ENCODE results near the gene JADE3. TPM values are rescaled to one million over a fixed set of nuclear protein-coding genes. Genes with fewer than 3 reads are reported as not detected.

The JADE3 gene
- total and polyA plus RNA-seq, 2 experiments from 2014 or later: 4.5 to 15.3 TPM

GRCh38 chrX:47012131-47012530, 99.9 kb downstream of the JADE3 start:
- no peak overlapping the region for H3K4me3 Mint-ChIP-seq
- no peaks in the 10 kb centered on the region for H3K27me3 Mint-ChIP-seq (ENCODE audit: insufficient read depth, low read depth, poor library complexity)
- Histone ChIP-seq H3K36me3 (ENCODE audit: insufficient read depth) (no peaks in the 10 kb centered on the region), H3K9me2 (ENCODE audit: insufficient read depth) (no peaks in the 10 kb centered on the region), H3K4me1 (ENCODE audit: insufficient read depth) (no peaks in the 10 kb centered on the region), H3F3A (replicated peaks; ENCODE audit: low read depth) (no peaks in the 10 kb centered on the region), H4K20me1 (replicated peaks; ENCODE audit: insufficient read depth) (no peaks in the 10 kb centered on the region), H2AFZ (no peak overlapping the region), H3K27me3 (ENCODE audit: insufficient read depth) (no peaks in the 10 kb centered on the region), H3K4me2 (no peak overlapping the region), H3K79me2 (replicated peaks; ENCODE audit: insufficient read depth) (no peaks in the 10 kb centered on the region), H3K27ac (ENCODE audit: low read depth) (no peak overlapping the region), H3K4me3 (no peak overlapping the region)
- peaks cover 2% of the 10 kb centered on the region; the same call in 1 of the 3 replicates for H3K4me1 Mint-ChIP-seq
- H3K9me3 Mint-ChIP-seq: no peaks in the 10 kb centered on the region
- H3K27ac Mint-ChIP-seq: no peak overlapping the region
- ATAC-seq: no peak
- no peak for TF ChIP-seq ETS1 (IDR thresholded peaks at IDR 0.05)
- no peak for TF ChIP-seq NANOG (IDR thresholded peaks at IDR 0.05; ENCODE audit: borderline replicate concordance)
- no peak for TF ChIP-seq JUNB (IDR thresholded peaks at IDR 0.05; ENCODE audit: unreplicated experiment)
- no peak for TF ChIP-seq POLR2AphosphoS5 (IDR thresholded peaks at IDR 0.05; ENCODE audit: low read depth)
- TF ChIP-seq STAT1 (IDR thresholded peaks at IDR 0.05; ENCODE audit: unreplicated experiment): no peak
- TF ChIP-seq REST (IDR thresholded peaks at IDR 0.05; ENCODE audit: unreplicated experiment): no peak
- TF ChIP-seq ZNF462 (CRISPR knock-in tag; IDR thresholded peaks at IDR 0.05): no peak
- no peak for DNase-seq (ENCODE audit: low spot score)
- H3K36me3 Mint-ChIP-seq (ENCODE audit: low read depth): no peaks in the 10 kb centered on the region

All from GM23338 (cell line).